Skeletal muscle cell (primary cell): ENCODE measurements around the gene MBD5.

ENCODE experiments used
- DNase-seq: peaks from one replicate; pipeline ENCODE4 v3.0.0-alpha.2; 2010; ENCODE audit warnings: low read depth
- H3K4me3 ChIP-seq: 2 replicates; pipeline ENCODE4 v1.5.1; 2011; ENCODE audit warnings: low read depth, mild to moderate bottlenecking, control low read depth, low read length, moderate library complexity

Gene MBD5

DNA sequence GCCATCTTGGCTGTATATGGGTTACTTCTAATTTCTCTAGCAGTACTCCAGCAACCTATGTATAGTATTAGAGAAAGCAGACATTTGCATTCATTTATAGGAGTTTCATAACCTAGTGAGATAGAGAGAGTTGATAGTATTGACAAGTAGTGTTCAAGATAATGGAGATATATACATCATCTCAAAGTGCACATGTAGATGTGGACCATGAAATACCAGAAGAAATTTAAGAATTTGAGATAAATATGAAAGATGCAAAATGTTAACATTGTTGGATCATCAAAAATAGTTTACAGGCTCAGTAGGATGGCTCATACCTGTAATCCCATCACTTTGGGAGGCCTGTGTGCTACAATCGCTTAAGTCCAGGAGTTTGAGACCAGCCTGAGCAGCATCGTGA, 243.0 kb downstream of the MBD5 start:
- H3K4me3 ChIP-seq: no peak overlapping the region
- no peak for DNase-seq

DNA sequence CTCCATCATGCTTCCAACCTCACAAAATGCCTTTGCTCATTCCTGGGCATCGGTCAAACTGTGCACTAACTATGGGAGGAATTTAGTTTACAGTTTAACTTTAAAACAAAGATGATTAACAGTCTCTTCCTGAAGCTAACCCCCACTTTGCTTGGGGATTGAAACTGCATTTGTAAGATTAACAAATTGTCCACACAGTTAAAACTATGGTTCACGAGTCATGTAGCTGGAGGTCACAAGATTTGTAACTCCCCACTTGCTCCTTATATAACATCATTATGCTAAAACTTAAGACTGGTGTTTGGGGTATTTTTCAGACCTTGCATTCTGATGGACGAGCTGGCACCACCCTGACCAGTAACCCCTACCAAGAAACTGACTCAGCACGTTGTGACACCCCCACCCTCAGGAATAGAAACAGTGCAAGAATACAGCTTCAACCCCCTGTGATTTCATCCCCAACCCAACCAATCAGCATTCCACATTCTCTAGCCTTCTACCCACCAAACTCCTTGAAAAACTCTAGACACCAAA, 252.3 kb downstream of the MBD5 start:
- DNase-seq: no peak
- H3K4me3 ChIP-seq: no peak overlapping the region

DNA sequence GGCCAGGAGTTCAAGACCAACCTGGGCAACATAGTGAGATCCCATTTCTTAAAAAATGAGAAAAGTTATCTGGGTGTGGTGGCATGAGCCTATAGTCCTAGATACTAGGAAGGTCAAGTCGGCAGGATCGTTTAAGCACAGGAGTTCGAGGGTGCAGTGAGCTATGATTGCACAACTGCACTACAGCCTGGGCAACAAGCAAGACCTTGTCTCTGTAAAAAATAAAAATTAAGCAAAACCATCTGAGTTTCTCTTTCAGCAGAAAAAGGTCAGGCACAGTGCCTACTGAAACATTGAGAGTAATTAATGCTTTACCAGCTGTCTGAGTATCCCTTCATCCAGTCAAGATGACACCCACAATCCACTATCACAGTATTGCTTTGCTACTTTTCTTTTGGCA, 258.3 kb downstream of the MBD5 start:
- H3K4me3 ChIP-seq: no peak overlapping the region
- DNase-seq: no peak

DNA sequence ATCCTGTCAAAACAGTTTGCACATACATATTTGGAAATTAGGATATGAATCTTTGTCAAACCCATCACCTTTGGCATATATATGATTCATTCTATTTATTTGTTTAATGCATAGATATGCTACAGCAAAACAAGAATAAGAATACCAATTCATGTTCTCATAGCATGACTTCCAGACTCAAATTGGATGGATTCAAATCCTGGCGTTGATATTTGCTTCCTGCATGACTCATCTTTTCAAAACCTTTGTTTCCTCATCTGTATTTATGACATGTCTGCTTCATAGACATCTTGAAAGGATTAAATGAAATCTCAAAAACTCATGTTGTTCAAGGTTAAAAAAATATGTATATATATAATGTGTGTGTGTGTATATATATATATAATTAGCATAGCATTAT, 261.3 kb downstream of the MBD5 start:
- no peak for DNase-seq
- H3K4me3 ChIP-seq: no peak overlapping the region

DNA sequence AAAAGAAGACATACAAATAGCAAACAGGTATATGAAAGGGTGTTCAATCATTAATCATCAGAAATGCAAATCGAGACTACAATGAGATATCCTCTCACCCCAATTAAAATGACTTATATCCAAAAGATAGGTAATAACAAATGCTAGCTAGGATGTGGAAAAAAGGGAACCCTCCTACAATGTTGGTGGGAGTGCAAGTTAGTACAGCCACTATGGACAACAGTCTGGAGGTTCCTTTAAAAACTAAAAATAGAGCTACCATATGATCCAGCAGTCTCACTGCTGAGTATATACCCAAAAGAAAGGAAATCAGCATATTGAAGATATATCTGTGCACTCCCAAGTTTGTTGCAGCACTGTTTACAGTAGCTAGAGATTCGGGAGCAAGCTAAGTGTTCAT, 271.5 kb downstream of the MBD5 start:
- no peak for DNase-seq
- H3K4me3 ChIP-seq: no peak overlapping the region

DNA sequence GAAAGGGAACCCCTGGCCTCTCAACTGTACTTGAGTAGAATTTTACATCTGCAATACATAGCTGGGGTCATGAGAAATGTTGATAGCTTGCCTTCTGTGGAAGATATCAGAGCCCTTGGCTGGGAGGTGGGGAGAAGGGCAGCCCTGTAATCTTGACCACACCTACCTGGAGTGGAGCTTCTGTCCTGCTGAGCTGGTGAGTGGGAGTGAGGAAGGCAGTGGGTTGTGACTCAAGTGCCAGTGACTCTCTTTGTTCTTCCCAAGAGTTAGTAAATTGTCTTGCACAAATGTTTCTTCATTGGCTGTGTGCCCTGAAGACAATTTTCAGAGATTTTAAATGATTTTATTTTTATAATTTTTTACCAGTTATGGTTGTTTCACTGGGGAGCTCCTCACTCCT, 277.3 kb downstream of the MBD5 start:
- peak; percentile 4 for DNase-seq
- H3K4me3 ChIP-seq: no peak overlapping the region

DNA sequence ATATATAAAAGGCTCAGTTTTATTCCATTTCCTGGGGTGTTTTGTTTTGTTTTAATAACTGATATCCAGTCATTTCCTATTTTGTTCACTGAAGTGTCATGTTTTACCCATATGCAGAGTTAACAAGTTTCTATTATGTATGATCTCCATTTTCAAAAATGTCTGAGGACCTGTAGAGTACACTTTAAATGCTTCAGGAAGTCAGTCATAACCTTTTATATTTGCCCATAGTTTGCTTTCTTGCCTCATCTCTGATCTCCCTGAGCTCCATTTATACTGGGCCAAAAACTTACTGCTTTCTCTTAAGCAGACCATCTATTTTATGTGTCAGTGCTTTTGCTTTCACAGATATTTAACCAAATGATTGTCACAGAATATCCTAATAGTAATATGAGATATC, 278.7 kb downstream of the MBD5 start:
- no peak for DNase-seq

DNA sequence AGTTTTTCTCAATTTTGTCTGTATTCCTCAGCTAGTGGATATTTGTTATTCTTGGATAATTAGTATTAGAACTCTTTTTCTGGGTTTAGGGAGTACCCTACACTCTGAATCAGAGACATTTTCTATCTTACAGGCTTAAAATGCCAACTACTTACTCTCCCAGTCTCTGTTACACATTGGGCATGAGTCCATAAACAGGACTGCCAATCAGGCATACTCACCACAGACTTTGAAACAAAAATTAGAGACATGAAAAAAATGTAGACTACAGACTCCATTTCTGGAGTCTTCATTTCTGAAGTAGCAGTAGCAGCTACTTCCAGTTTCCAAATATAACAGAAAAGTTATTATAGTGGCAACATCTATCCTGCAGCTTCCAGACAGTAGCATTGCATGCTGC, 279.7 kb downstream of the MBD5 start:
- no peak for DNase-seq
- no peak overlapping the region for H3K4me3 ChIP-seq

More for the DNA sequence above, 278.7 kb downstream of the MBD5 start:
- no peak overlapping the region for H3K4me3 ChIP-seq

DNA sequence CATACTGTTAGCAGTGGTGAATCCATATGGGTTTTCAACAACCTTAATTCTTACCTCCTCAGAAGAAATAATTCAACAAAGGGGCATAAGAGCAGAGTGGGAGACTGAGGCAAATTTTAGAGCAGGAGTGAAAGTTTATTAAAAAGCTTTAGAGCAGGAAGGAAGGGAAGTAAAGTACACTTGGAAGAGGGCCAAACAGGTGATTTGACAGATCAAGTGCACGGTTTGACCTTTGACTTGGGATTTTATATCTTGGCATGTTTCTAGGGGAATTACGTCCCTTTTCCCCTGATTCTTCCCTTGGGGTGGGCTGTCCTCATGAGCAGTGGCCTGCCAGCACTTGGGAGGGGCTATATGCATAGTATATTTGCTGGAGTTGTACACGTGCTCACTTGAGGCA, 280.5 kb downstream of the MBD5 start:
- DNase-seq: no peak
- H3K4me3 ChIP-seq: no peak overlapping the region

DNA sequence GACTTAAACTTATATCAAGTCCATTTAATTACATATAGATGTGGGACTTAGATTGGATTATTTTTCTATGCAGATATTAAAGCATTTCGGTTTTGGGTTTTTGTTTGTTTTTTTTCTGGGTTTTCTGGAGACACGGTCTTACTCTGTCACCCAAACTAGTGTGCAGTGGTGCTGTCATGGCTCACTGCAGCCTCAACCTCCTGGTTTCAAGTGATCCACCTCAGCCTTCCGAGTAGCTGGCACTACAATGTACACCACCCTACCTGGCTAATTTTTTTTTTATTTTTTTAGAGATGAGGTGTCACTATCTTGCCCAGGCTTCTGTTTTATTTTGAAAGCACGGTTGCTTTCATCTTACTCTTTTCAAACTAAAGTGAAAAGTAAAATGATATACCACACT, 281.6 kb downstream of the MBD5 start:
- H3K4me3 ChIP-seq: no peak overlapping the region
- no peak for DNase-seq

DNA sequence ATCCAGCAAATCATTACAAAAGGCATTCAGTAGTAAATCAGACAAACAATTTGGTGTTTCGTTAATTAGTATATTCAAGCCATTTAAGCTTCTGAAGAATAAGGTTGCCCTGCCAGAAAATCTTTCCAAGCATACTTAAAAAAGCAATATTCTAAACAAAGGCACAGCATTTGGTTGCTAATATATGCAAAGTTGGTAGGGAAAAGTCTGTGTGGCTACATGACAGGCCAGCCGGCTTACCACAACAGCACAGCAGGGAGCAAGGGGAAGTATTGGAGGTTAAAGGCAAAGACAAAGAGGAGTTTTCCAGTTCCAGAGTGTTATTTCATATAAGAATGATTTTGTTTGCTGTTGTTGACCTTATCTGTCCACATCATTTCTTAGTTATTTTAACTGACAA, 282.3 kb downstream of the MBD5 start:
- H3K4me3 ChIP-seq: no peak overlapping the region
- DNase-seq: no peak

DNA sequence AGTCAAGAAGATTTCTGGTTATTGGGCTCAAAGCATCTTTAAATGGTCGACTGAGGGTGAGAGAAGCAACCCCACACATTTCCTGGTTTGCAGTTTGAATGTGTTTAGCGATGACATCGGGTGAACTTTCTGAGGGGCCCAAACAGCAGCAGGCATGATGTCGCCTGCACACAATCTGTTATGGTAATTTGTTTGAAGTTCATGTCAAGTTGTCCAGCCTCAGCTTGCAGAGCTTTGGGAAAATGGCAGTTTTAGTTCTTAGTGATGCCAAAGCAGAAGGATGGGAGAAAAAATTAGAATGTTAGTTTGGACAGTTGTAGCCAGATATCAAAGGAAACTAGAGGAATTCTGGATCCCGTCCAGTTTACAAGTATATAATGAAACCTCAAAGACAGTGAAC, 284.6 kb downstream of the MBD5 start:
- H3K4me3 ChIP-seq: no peak overlapping the region
- no peak for DNase-seq

DNA sequence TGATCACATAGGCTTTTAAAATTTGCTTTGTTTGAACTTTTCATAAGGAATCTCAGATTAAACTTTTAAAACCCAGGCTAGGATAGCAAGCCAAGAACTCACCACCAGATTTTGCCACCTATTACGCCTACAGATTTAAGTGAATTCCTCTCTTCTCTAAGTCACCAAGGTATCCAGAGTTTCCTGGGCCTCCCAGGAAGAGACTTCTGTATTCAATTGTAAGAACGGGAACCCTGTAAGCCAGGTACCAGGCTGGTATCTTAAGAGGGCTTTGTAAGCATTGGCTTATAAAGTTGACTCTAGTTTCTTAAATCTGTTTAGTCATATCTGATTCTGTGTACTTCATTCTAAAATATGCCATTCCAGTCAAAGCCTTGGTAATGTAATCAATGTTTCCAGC, 285.1 kb downstream of the MBD5 start:
- H3K4me3 ChIP-seq: no peak overlapping the region
- no peak for DNase-seq

DNA sequence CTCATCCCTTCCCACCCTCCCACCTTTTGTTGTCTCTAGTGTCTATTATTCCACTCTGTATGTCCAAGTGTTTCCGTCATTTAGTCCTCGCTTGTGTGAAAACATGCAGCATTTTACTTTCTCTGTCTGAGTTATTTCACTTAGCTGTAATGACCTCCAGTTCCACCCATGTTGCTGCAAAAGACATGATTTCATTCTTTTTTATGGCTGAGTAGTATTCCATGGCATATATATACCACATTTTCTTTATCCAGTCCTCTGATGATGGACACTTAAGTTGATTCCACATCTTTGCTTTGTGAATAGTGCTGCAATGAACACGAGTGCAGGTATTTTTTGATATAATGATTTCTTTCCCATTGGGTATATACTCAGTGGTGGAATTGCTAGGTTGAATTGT, 296.7 kb downstream of the MBD5 start:
- no peak overlapping the region for H3K4me3 ChIP-seq
- no peak for DNase-seq

DNA sequence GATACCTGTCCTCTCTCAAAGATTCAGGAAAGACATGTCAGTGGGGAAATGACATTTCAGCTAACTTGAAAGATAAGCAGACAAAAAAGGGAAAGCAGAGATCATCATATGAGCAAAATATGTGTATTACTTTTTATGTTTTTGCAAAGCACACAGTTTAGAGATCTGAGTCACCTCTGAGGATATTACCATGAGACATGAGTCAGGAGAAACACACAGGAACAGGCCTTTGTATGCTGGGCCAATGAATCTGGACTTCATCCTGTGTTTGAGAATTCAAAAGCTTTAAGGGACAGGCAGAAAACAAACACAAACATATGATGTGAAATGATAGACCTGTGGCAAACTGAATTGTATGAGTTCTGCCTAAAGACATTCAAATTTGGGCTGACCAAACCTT, 317.6 kb downstream of the MBD5 start:
- no peak overlapping the region for H3K4me3 ChIP-seq
- peak; percentile 33 for DNase-seq

DNA sequence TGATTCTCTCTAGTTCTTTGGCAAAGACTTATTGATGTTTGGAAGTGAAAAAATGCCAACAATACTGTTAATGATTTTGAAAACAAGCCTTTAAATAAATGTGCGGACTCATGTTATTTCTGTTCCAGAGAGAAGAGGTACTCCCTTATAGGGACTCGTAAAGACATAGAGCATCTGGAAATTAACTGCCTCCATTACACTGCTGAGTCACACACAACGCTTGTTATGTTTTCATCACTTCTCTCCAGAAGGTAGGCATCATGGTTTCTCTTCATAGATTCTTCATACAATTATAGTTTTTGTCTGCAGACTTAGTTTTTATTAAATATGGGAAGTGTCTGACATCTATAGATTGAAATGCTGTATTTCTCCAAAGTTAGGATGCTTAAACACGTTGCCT, 321.2 kb downstream of the MBD5 start:
- DNase-seq: no peak
- H3K4me3 ChIP-seq: no peak overlapping the region

DNA sequence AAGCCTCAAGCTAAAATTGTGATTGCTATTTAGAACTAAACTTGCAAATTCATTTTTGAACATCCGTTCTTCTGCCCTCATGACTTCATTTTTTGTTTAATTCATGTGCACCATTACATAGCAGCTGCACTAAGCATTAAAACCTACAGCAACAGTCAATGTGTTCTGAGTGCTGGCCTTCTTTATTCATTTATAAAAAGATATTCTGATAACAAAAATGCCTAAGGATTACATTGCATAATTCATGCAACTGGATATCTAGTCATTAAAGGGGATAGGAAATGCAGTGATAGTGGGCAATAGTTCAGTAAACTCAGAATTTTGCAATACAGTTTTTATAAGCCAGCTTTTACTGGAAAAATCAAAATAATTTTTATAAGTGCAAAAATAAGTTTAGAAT, 329.3 kb downstream of the MBD5 start:
- no peak overlapping the region for H3K4me3 ChIP-seq
- no peak for DNase-seq

DNA sequence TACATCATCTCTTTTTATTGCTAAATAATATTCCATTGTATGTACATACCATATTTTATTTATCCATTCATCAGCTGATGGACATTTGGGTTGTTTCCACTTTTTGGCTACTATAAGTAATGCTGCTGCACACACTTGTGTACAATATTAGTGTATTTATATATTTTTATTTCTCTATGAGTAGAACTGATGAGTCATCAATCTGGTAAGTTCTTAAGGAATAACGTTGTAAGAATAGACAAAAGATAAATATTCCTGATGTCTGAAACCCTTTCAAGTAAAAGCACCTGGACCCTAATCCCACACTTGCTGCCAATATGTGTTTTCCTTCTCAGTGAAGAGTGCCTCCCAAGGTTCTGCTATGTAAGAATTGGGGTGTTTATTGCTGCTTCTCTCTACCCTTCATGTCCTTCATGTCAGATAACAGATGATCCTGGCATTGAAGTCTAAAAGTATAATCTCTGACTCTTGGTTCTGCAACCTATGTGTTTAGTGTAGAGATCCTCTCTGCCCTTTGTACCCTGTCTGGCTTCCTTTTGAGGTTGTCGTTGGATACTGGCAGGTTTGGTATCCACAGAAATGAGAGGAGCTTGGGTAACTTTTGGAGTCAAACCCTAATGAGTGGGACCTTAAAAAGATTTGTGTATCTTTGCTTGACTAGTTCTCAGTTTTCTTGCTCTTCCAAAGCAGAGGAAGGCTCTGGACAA, 330.7 kb downstream of the MBD5 start:
- DNase-seq: no peak
- H3K4me3 ChIP-seq: no peak overlapping the region

DNA sequence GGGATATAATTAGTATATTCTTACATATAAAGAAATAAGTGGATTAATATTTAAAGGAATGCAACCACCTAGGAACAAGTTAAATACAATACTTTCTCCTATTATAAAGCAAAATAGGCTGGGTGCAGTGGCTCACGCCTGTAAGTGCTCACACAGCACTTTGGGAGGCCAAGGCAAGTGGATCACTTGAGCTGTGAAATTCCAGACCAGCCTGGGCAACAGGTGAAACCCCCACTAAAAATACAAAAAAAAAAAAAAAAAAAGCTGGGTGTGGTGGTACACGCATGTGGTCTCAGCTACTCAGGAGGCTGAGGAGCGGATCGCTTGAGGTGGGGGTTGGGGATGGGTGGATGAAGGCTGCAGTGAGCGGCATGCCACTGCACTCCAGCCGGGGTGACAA, 337.5 kb downstream of the MBD5 start:
- H3K4me3 ChIP-seq: no peak overlapping the region
- DNase-seq: no peak

DNA sequence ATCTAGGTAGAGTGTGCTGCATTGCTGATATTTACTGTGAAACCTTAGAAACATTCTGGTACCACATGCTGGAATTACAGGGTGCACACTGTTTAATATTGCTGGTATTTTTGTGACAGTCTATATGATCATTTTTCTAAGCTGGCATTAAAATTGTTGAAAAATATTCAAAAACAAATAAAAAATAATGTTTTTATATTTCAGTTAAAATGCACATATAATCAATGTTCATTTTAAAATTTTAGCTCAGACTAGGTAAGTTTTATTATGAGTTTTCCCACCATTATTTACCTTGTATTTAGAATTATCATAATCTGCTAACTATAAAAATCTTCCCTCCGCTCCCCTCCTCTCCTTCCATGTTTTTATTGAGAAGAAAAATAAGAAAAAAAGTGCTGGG, 339.8 kb downstream of the MBD5 start:
- no peak for DNase-seq

DNA sequence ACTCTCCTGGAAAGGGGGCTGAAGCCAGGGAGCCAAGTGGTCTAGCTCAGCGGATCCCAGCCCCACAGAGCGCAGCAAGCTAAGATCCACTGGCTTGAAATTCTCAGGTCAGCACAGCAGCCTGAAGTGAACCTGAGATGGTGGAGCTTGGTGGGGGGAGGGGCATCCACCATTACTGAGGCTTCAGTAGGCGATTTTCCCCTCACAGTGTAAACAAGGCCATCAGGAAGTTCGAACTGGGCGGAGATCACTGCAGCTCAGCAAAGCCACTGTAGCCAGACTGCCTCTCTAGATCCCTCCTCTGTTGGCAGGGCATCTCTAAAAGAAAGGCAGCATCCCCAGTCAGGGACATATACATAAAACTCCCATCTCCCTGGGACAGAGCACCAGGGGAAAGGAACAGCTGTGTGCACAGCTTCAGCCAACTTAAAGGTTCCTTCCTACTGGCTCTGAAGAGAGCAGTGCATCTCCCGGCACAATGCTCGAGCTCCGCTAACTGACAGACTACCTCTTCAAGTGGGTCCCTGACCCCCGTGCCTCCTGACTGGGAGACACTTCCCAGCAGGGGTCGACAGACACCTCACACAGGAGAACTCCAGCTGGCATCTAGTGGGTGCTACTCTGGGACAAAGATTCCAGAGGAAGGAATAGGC, 341.4 kb downstream of the MBD5 start:
- no peak overlapping the region for H3K4me3 ChIP-seq
- no peak for DNase-seq

More for the DNA sequence above, 339.8 kb downstream of the MBD5 start:
- H3K4me3 ChIP-seq: no peak overlapping the region
